ENCODE data around the gene DNAH2.

GRCh38 chr17:7750321-7750821 lies 32.8 kb downstream of the DNAH2 start:
- TF ChIP-seq CTCF (CRISPR knock-in tag; IDR thresholded peaks at IDR 0.05) (no peak), BRCA1 (CRISPR knock-in tag; IDR thresholded peaks at IDR 0.05) (no peak), ZFP62 (CRISPR knock-in tag; IDR thresholded peaks at IDR 0.05) (no peak), MYNN (CRISPR knock-in tag; IDR thresholded peaks at IDR 0.05; ENCODE audit: low read depth) (no peak), ZNF558 (CRISPR knock-in tag; IDR thresholded peaks at IDR 0.05; ENCODE audit: borderline replicate concordance) (no peak), TEAD2 (CRISPR knock-in tag; IDR thresholded peaks at IDR 0.05) (no peak), CEBPB (IDR thresholded peaks at IDR 0.05; ENCODE audit: borderline replicate concordance, low read depth, low read length) (no peak), POLR2A (IDR thresholded peaks at IDR 0.05; ENCODE audit: insufficient read depth in 1 of 2, low read depth in 2 of 2, low read length in 2 of 2) (no peak), POLR2AphosphoS5 (IDR thresholded peaks at IDR 0.05; ENCODE audit: low read depth, low read length) (no peak), EZH2 (conservative IDR thresholded peaks at IDR 0.05; ENCODE audit: low read depth, low read length) (no peak), ZNF124 (CRISPR knock-in tag; IDR thresholded peaks at IDR 0.05) (no peak), XRCC5 (optimal IDR thresholded peaks at IDR 0.05; ENCODE audit: low read length) (no peak), SP1 (IDR thresholded peaks at IDR 0.05) (no peak), SP1 (CRISPR knock-in tag; IDR thresholded peaks at IDR 0.05) (no peak)
- TF ChIP-seq, protein P1, sequence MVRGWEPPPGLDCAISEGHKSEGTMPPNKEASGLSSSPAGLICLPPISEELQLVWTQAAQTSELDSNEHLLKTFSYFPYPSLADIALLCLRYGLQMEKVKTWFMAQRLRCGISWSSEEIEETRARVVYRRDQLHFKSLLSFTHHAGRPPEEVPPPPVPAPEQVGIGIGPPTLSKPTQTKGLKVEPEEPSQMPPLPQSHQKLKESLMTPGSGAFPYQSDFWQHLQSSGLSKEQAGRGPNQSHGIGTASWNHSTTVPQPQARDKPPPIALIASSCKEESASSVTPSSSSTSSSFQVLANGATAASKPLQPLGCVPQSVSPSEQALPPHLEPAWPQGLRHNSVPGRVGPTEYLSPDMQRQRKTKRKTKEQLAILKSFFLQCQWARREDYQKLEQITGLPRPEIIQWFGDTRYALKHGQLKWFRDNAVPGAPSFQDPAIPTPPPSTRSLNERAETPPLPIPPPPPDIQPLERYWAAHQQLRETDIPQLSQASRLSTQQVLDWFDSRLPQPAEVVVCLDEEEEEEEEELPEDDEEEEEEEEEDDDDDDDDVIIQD (CRISPR knock-in tag; IDR thresholded peaks at IDR 0.05; ENCODE audit: low read depth), result no peak
